OCI-LY7 (cell line): ENCODE results near the gene TARM1.

Source experiments
- EZH2phosphoT487 ChIP-seq: fragments of 200-600 bp; sonication (generic); IDR thresholded peaks from 2 replicates; pipeline ENCODE4 v1.6.1; 2018; ENCODE audit warnings: low read depth, borderline replicate concordance, mild to moderate bottlenecking, mixed run types, antibody characterized with exemption, low read length, moderate library complexity, mixed read lengths
- TF ChIP-seq, protein P1 (sequence below): fragments of 200-600 bp; sonication (generic); conservative IDR thresholded peaks from 2 replicates; pipeline ENCODE4 v1.5.1; 2014; ENCODE audit warnings: mild to moderate bottlenecking, antibody characterized with exemption, low read length, moderate library complexity, mixed read lengths

- no peak for TF ChIP-seq EZH2phosphoT487
- TF ChIP-seq, protein P1, sequence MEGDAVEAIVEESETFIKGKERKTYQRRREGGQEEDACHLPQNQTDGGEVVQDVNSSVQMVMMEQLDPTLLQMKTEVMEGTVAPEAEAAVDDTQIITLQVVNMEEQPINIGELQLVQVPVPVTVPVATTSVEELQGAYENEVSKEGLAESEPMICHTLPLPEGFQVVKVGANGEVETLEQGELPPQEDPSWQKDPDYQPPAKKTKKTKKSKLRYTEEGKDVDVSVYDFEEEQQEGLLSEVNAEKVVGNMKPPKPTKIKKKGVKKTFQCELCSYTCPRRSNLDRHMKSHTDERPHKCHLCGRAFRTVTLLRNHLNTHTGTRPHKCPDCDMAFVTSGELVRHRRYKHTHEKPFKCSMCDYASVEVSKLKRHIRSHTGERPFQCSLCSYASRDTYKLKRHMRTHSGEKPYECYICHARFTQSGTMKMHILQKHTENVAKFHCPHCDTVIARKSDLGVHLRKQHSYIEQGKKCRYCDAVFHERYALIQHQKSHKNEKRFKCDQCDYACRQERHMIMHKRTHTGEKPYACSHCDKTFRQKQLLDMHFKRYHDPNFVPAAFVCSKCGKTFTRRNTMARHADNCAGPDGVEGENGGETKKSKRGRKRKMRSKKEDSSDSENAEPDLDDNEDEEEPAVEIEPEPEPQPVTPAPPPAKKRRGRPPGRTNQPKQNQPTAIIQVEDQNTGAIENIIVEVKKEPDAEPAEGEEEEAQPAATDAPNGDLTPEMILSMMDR, result no peak
Observed at GRCh38 chr19:54035215-54036178, 45.7 kb downstream of the TARM1 start.
